Measurements from ENCODE around the gene ACSF3. TPM values are rescaled to one million over a fixed set of nuclear protein-coding genes. Genes with fewer than 3 reads are reported as not detected.
"Not testable (repeated sequence)": the region's sequence is repeated elsewhere in the genome, so short reads cannot be mapped to it uniquely, and the experiment has no call there.

ACSF3 gene
- total RNA-seq, 2 experiments from 2014 or later, result 38.6 to 45.1 TPM

- H3K36me3 Mint-ChIP-seq (ENCODE audit: low read depth); CTCF ChIA-PET: not testable (repeated sequence)
- POLR2A ChIA-PET, result interaction anchor here (0.7 kb wide), 1 partner anchor 687 kb away, joined by 4 read pairs; the partner anchor contains the start of gene TCF25
These were observed 92.4 kb downstream of the ACSF3 start for GRCh38 chr16:89185887-89186592.

DNA sequence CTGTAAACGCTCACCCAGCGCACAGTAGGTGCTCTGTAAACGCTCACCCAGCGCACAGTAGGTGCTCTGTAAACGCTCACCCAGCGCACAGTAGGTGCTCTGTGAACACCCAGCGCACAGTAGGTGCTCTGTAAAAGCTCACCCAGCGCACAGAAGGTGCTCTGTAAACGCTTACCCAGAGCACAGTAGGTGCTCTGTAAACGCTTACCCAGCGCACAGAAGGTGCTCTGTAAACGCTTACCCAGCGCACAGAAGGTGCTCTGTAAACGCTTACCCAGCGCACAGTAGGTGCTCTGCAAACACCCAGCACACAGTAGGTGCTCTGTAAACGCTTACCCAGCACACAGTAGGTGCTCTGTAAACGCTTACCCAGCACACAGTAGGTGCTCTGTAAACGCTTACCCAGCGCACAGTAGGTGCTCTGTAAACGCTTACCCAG is 93.0 kb downstream of the ACSF3 start:
- POLR2A ChIA-PET, result interaction anchor here (0.7 kb wide), 1 partner anchor 687 kb away, joined by 4 read pairs; the partner anchor contains the start of gene TCF25
- ATAC-seq; H3K9me3 Mint-ChIP-seq (ENCODE audit: insufficient read depth); H3K4me1 Mint-ChIP-seq (ENCODE audit: low read depth); H3K27ac Mint-ChIP-seq; DNase-seq; H3K4me3 Mint-ChIP-seq; H3K36me3 Mint-ChIP-seq (ENCODE audit: low read depth); H3K27me3 Mint-ChIP-seq (ENCODE audit: low read depth); CTCF ChIA-PET: not testable (repeated sequence)

More at GRCh38 chr16:89185887-89186592, 92.4 kb downstream of the ACSF3 start:
- H3K4me1 Mint-ChIP-seq (ENCODE audit: low read depth); H3K27me3 Mint-ChIP-seq (ENCODE audit: low read depth); ATAC-seq; H3K27ac Mint-ChIP-seq; DNase-seq; H3K4me3 Mint-ChIP-seq; H3K9me3 Mint-ChIP-seq (ENCODE audit: insufficient read depth): not testable (repeated sequence)

DNA sequence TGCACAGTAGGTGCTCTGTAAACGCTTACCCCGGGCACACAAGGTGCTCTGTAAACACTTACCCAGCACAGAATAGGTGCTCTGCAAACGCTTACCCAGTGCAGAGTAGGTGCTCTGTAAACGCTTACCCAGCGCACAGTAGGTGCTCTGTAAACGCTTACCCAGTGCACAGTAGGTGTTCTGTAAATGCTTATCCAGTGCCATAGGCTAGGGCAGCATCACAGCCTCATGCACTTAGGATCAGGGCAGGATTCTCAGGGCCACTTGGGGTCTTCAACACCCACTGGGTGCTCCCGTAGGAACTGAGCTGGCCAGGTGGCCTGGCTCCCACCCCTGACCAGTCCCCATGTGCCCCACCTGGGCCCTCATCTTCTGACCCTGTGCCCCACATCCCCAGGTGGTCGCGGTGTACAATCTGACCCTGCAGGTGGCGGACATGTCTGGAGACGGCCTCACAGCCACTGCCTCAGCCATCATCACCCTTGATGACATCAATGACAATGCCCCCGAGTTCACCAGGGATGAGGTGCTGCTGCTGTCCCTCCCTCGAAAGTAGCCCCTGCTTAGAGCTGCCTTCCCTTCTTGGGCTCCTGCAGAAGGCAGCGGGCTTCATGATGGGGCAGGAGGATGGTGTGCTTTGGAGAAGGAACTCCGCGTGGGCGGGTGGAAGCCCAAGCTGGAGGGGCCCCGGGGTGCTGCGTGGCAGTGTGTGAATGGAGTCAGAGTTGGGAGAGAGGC is 93.5 kb downstream of the ACSF3 start:
- ATAC-seq (peak; percentile 55), DNase-seq (peak; percentile 71)
- H3K4me1 Mint-ChIP-seq (ENCODE audit: low read depth), result peaks cover 3% of the 10 kb centered on the region
- ChIA-PET POLR2A (interaction anchor here (0.6 kb wide), 2 partner anchors 17 to 247 kb away, joined by 3 read pairs; no protein-coding TSS in a partner anchor), CTCF (no interaction called here)
- H3K4me3 Mint-ChIP-seq, result peak overlapping the region; percentile 31
- H3K27me3 Mint-ChIP-seq (ENCODE audit: low read depth), result peaks cover 5% of the 10 kb centered on the region
- peak overlapping the region; percentile 67 for H3K27ac Mint-ChIP-seq
- no peaks in the 10 kb centered on the region for H3K36me3 Mint-ChIP-seq (ENCODE audit: low read depth)
- no peaks in the 10 kb centered on the region for H3K9me3 Mint-ChIP-seq (ENCODE audit: insufficient read depth)

DNA sequence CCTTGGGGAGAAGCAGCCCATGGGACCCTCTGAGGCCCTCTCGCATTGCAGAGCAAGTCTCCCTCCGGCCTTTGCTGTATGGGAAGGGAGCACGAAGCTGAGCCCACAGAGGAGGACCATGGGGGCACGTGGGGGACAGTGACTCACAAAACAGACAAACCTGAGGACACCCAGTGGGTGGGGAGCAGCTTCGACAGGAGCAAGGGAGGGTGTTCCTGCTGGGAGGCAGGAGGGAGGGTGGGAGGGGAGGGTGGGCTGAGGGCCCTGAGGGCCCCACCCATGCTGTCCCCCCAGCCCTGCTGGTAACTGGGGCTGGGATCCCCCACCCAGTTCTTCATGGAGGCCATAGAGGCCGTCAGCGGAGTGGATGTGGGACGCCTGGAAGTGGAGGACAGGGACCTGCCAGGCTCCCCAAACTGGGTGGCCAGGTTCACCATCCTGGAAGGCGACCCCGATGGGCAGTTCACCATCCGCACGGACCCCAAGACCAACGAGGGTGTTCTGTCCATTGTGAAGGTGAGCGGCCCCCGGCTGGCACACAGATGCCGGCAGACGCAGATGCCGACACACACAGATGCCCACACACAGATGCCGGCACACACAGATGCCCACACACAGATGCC is 94.2 kb downstream of the ACSF3 start:
- Mint-ChIP-seq H3K36me3 (ENCODE audit: low read depth) (no peaks in the 10 kb centered on the region), H3K27ac (peak overlapping the region; percentile 67), H3K9me3 (ENCODE audit: insufficient read depth) (no peaks in the 10 kb centered on the region), H3K4me1 (ENCODE audit: low read depth) (no peaks in the 10 kb centered on the region), H3K27me3 (ENCODE audit: low read depth) (peaks cover 5% of the 10 kb centered on the region), H3K4me3 (peak overlapping the region; percentile 31)
- ATAC-seq (peak; percentile 10), DNase-seq (peak; percentile 58)
- CTCF ChIA-PET, result no interaction called here
- POLR2A ChIA-PET, result interaction anchor here (0.6 kb wide), 2 partner anchors 17 to 247 kb away, joined by 3 read pairs; no protein-coding TSS in a partner anchor

DNA sequence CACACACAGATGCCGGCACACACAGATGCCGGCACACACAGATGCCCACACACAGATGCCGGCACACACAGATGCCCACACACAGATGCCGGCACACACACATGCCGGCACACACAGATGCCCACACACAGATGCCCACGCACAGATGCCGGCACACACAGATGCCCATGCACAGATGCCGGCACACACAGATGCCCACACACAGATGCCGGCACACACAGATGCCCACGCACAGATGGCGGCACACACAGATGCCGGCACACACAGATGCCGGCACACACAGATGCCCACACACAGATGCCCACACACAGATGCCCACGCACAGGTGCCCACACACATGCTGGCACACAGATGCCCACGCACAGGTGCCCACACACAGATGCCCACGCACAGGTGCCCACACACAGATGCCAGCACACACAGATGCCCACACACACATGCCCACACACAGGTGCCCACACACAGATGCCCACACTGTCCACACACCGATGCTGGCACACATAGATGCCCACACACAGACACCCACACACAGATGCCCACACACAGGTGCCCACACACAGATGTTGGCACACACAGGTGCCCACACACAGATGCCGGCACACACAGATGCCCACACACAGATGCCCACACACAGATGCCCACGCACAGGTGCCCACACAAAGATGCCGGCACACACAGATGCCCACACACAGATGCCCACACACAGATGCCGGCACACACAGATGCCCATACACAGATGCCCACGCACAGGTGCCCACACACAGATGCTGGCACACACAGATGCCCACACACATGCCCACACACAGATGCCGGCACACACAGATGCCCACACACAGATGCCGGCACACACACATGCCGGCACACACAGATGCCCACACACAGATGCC is 95.1 kb downstream of the ACSF3 start:
- H3K4me1 Mint-ChIP-seq (ENCODE audit: low read depth); H3K9me3 Mint-ChIP-seq (ENCODE audit: insufficient read depth); DNase-seq; H3K27me3 Mint-ChIP-seq (ENCODE audit: low read depth); ATAC-seq; CTCF ChIA-PET; H3K27ac Mint-ChIP-seq; H3K36me3 Mint-ChIP-seq (ENCODE audit: low read depth); H3K4me3 Mint-ChIP-seq; POLR2A ChIA-PET: not testable (repeated sequence)

DNA sequence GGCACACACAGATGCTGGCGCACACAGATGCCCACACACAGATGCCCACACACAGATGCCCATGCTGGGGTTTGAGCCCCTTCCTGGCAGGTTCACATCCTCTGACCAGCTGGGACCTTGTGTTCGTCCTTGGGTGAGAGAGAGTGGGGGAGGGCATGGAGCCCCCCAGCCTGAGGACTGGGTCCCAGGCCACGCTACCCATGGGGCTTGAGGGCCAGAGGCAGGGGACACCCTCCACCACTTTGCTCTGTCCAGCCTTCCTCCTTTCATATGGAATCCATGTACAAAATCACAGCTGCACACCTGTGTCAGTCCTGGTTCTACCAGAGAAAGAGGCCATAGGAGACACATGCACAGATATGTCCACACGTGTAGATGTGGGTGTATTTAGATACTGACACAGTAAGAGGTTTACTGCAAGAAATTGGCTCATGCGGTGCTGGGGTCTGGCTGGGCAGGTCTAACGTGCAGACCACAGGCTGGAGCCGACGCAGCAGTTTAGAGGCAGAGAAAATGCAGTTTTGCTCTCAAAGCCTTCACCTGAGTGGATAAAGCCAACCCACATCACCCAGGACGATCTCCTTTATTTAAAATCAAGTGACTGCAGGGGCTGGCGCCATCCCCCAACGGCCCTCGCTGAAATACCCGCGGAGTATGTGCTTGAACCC is 95.8 kb downstream of the ACSF3 start:
- DNase-seq, result no peak
- ChIA-PET POLR2A (no interaction called here), CTCF (no interaction called here)
- Mint-ChIP-seq H3K27me3 (ENCODE audit: low read depth) (peaks cover 5% of the 10 kb centered on the region), H3K4me3 (no peak overlapping the region), H3K9me3 (ENCODE audit: insufficient read depth) (no peaks in the 10 kb centered on the region), H3K36me3 (ENCODE audit: low read depth) (no peaks in the 10 kb centered on the region), H3K4me1 (ENCODE audit: low read depth) (no peaks in the 10 kb centered on the region), H3K27ac (no peak overlapping the region)
- ATAC-seq, result no peak

- no peak overlapping the region for H3K4me3 Mint-ChIP-seq
- H3K27me3 Mint-ChIP-seq (ENCODE audit: low read depth), result peaks cover 5% of the 10 kb centered on the region
- no peaks in the 10 kb centered on the region for H3K4me1 Mint-ChIP-seq (ENCODE audit: low read depth)
- no peak for ATAC-seq
- H3K27ac Mint-ChIP-seq, result peak overlapping the region; percentile 22
- ChIA-PET POLR2A (no interaction called here), CTCF (no interaction called here)
- no peaks in the 10 kb centered on the region for H3K9me3 Mint-ChIP-seq (ENCODE audit: insufficient read depth)
- no peaks in the 10 kb centered on the region for H3K36me3 Mint-ChIP-seq (ENCODE audit: low read depth)
- no peak for DNase-seq
These were observed 96.7 kb downstream of the ACSF3 start for GRCh38 chr16:89190150-89190958.

- POLR2A ChIA-PET, result no interaction called here
- H3K9me3 Mint-ChIP-seq (ENCODE audit: insufficient read depth), result no peaks in the 10 kb centered on the region
- H3K27ac Mint-ChIP-seq, result no peak overlapping the region
- ATAC-seq (no peak), DNase-seq (no peak)
- CTCF ChIA-PET, result interaction anchor here (0.7 kb wide), 1 partner anchor 334 kb away, joined by 4 read pairs; no protein-coding TSS in a partner anchor
- peaks cover 5% of the 10 kb centered on the region for H3K27me3 Mint-ChIP-seq (ENCODE audit: low read depth)
- no peaks in the 10 kb centered on the region for H3K4me1 Mint-ChIP-seq (ENCODE audit: low read depth)
- H3K36me3 Mint-ChIP-seq (ENCODE audit: low read depth), result no peaks in the 10 kb centered on the region
- no peak overlapping the region for H3K4me3 Mint-ChIP-seq
These were observed 97.6 kb downstream of the ACSF3 start for GRCh38 chr16:89191033-89191900.

- Mint-ChIP-seq H3K36me3 (ENCODE audit: low read depth) (no peaks in the 10 kb centered on the region), H3K27me3 (ENCODE audit: low read depth) (peaks cover 5% of the 10 kb centered on the region), H3K4me1 (ENCODE audit: low read depth) (no peaks in the 10 kb centered on the region), H3K27ac (no peak overlapping the region), H3K9me3 (ENCODE audit: insufficient read depth) (no peaks in the 10 kb centered on the region), H3K4me3 (no peak overlapping the region)
- ATAC-seq, result no peak
- POLR2A ChIA-PET, result no interaction called here
- CTCF ChIA-PET, result interaction anchor here (0.7 kb wide), 1 partner anchor 334 kb away, joined by 4 read pairs; no protein-coding TSS in a partner anchor
- no peak for DNase-seq
These were observed 98.2 kb downstream of the ACSF3 start for GRCh38 chr16:89191901-89192185.

Measured in activated CD8-positive, alpha-beta T cell treated with anti-CD3 and anti-CD28 coated beads, Interleukin-2, amount 10 ng/mL, durations not matched to agents 7 days and 5 days (primary cell).